K562 (cell line): ENCODE results near the gene RUNDC1. TPM values are rescaled to one million over a fixed set of nuclear protein-coding genes. Genes with fewer than 3 reads are reported as not detected.

Experiments
- CEBPG ChIP-seq, 3 experiments: fragments of 200-800 bp in 1 of 3; sonication (Bioruptor generic) in 1 of 3; sonication (generic) in 1 of 3; formaldehyde crosslinking in 1 of 3; IDR thresholded peaks in 2 of 3; conservative IDR thresholded peaks in 1 of 3; 2 replicates each; pipeline versions ENCODE4 v1.6.1 to v1.8.0; 2016 to 2022; ENCODE audit warnings: missing compliant biosample characterization in 2 of 3, missing genetic modification characterization in 2 of 3, mild to moderate bottlenecking in 1 of 3, missing genetic modification reagents in 1 of 3
- GATA2 ChIP-seq: sonication (generic); formaldehyde crosslinking; IDR thresholded peaks from 2 replicates; pipeline ENCODE4 v1.4.0; 2020; ENCODE audit warnings: mild to moderate bottlenecking, missing genetic modification reagents
- ILF3 ChIP-seq: fragments of 450-650 bp; IDR thresholded peaks from 2 replicates; pipeline ENCODE4 v1.6.1; 2018; ENCODE audit warnings: antibody characterized with exemption, mild to moderate bottlenecking, moderate library complexity, borderline replicate concordance
- RHOXF2B ChIP-seq: fragments of 250-450 bp; sonication (Bioruptor Pico); conservative IDR thresholded peaks from 2 replicates; pipeline ENCODE4 v1.5.1; 2021
- TCF7 ChIP-seq: sonication (generic); IDR thresholded peaks from 2 replicates; pipeline ENCODE4 v1.6.1; 2016; ENCODE audit warnings: antibody characterized with exemption, borderline replicate concordance
- polyA plus RNA-seq, 8 experiments: library from polyadenylated mRNA; depleted of rRNA in 4 of 8; stranded (reverse) in 5 of 8; unstranded in 3 of 8; fragments of >200 nt; fragmentation: Nextera tagmentation in 2 of 8; fragmentation: Illumina TruSeq in 1 of 8; extraction: Ambion mirVana in 2 of 8; extraction: Trizol in 1 of 8; gene quantifications; 2 replicates each; pipeline versions ENCODE4 v1.2.1 to v1.2.3, GENCODE V29; 2011 to 2014; ENCODE audit warnings: inconsistent platforms in 1 of 8, missing spikeins in 1 of 8
- total RNA-seq, 7 experiments: library from RNA; depleted of rRNA in 6 of 7; stranded (reverse); fragments of >200 nt in 6 of 7; fragmentation: Illumina TruSeq in 2 of 7; extraction: Trizol in 2 of 7; gene quantifications; 2 replicates each; pipeline versions ENCODE4 v1.2.1 to v1.2.3, GENCODE V29; 2011 to 2021; ENCODE audit warnings: low replicate concordance in 1 of 7
- TF ChIP-seq, protein P1 (sequence below), 2 experiments: fragments of 450-650 bp; formaldehyde crosslinking in 1 of 2; IDR thresholded peaks; 2 replicates each; pipeline versions ENCODE4 v1.4.0 to v1.6.1; 2014 to 2020; ENCODE audit warnings: mild to moderate bottlenecking in 2 of 2, borderline replicate concordance in 1 of 2, low read depth in 1 of 2
- TF ChIP-seq, protein P2 (sequence below): fragments of 250-450 bp; sonication (Bioruptor Pico); IDR thresholded peaks from 2 replicates; pipeline ENCODE4 v1.8.0; 2021; ENCODE audit warnings: moderate library complexity, mild to moderate bottlenecking, inconsistent platforms

RUNDC1 gene
- total and polyA plus RNA-seq, 9 of the 15 experiments (the other 6 are each of a cell fraction or from before 2014, with no cell fraction given), result 3.4 to 12.6 (median 9.4) TPM

DNA sequence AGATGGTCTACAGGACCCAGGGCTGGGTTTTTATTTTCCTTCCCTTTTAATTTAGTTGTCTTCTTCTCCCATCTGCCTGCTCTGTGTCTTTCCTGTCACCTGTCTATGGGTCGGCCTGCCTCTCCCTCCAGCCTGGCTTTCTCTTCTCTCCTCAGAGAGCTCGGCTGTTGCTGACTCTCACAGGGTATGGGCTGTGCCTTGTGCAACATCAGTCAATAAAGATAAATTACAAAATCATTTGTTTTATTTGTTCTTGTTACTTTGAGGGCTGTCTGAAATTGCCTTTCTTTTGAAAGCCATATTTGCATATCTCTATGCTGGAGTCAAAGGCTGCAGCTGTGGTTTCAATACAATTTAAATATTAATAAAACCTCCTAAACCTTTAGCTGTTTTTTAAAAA, 60.3 kb downstream of the RUNDC1 start (continued):
- TF ChIP-seq TCF7 (no peak), CEBPG (CRISPR knock-in tag; IDR thresholded peaks at IDR 0.05) (no peak), CEBPG (tag; conservative IDR thresholded peaks at IDR 0.05 in 1 of 2, IDR thresholded peaks at IDR 0.05 in 1 of 2) (no peak), RHOXF2B (CRISPR knock-in tag) (no peak), ILF3 (no peak), GATA2 (CRISPR knock-in tag) (no peak)
- TF ChIP-seq, protein P1, sequence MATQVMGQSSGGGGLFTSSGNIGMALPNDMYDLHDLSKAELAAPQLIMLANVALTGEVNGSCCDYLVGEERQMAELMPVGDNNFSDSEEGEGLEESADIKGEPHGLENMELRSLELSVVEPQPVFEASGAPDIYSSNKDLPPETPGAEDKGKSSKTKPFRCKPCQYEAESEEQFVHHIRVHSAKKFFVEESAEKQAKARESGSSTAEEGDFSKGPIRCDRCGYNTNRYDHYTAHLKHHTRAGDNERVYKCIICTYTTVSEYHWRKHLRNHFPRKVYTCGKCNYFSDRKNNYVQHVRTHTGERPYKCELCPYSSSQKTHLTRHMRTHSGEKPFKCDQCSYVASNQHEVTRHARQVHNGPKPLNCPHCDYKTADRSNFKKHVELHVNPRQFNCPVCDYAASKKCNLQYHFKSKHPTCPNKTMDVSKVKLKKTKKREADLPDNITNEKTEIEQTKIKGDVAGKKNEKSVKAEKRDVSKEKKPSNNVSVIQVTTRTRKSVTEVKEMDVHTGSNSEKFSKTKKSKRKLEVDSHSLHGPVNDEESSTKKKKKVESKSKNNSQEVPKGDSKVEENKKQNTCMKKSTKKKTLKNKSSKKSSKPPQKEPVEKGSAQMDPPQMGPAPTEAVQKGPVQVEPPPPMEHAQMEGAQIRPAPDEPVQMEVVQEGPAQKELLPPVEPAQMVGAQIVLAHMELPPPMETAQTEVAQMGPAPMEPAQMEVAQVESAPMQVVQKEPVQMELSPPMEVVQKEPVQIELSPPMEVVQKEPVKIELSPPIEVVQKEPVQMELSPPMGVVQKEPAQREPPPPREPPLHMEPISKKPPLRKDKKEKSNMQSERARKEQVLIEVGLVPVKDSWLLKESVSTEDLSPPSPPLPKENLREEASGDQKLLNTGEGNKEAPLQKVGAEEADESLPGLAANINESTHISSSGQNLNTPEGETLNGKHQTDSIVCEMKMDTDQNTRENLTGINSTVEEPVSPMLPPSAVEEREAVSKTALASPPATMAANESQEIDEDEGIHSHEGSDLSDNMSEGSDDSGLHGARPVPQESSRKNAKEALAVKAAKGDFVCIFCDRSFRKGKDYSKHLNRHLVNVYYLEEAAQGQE (IDR thresholded peaks at IDR 0.05; ENCODE audit: borderline replicate concordance), result no peak
- TF ChIP-seq, protein P1 (CRISPR knock-in tag; IDR thresholded peaks at IDR 0.05; ENCODE audit: low read depth), result no peak
- TF ChIP-seq, protein P2, sequence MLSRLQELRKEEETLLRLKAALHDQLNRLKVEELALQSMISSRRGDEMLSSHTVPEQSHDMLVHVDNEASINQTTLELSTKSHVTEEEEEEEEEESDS, result no peak
